HepG2 (cell line): Measurements from ENCODE around the gene OR13D1. TPM values are rescaled to one million over a fixed set of nuclear protein-coding genes. Genes with fewer than 3 reads are reported as not detected.

Experiments used
- ATAC-seq: fragments of 200-7000 bp; cut with Tn5 transposase; 3 replicates; pipeline ENCODE4 v1.9.1; 2020; ENCODE audit warnings: mild to moderate bottlenecking, moderate library complexity
- BruUV-seq: library from RNA; stranded (reverse); fragments of 400-500 nt; replicated peaks from 2 replicates; lab custom pipeline; 2021; lab: Mats Ljungman, UMichigan
- CTCF ChIA-PET: fragments of 300-600 bp; formaldehyde crosslinking; extraction: SDS; loops from one replicate; lab custom pipeline; 2021; ENCODE audit warnings: low total read pairs, inconsistent platforms, low intra/inter-chr PET ratio; lab: Yijun Ruan, JAX
- POLR2A ChIA-PET: fragments of 350-600 bp; sonication (Branson Sonifier 250); formaldehyde crosslinking; loops from one replicate; lab custom pipeline; 2020; ENCODE audit warnings: antibody characterized with exemption, inconsistent platforms; lab: Yijun Ruan, JAX
- DNase-seq: peaks from one replicate; pipeline ENCODE4 v3.0.0-alpha.2; 2015; ENCODE audit warnings: low spot score
- FAIRE-seq: peaks from 3 replicates; lab custom pipeline; 2011; peaks lifted over from hg19 to GRCh38; lab: Jason Lieb, UNC
- H2AFZ ChIP-seq: one replicate; pipeline ENCODE4 v1.6.1; 2011; ENCODE audit warnings: low read length, inconsistent platforms
- H3K27ac ChIP-seq: fragments of 300-600 bp; 3 replicates; pipeline ENCODE4 v1.8.0; 2011; ENCODE audit warnings: mixed run types, mild to moderate bottlenecking, mixed read lengths, low read length, inconsistent platforms; ENCODE audit not compliant: insufficient read depth; ENCODE audit errors: extremely low read length
- H3K27me3 ChIP-seq, 2 experiments: fragments of 200-600 bp in 1 of 2; 2 replicates in 1 of 2; 3 replicates in 1 of 2; pipeline versions ENCODE4 v1.6.0 to v1.8.0; 2011; ENCODE audit warnings: low read length in 2 of 2, mild to moderate bottlenecking in 2 of 2, moderate library complexity in 2 of 2, inconsistent platforms in 1 of 2; ENCODE audit not compliant: insufficient read depth in 2 of 2, control insufficient read depth in 1 of 2
- H3K36me3 ChIP-seq, 2 experiments: fragments of 200-600 bp in 1 of 2; replicated peaks in 1 of 2; 2 replicates in 1 of 2; 3 replicates in 1 of 2; pipeline versions ENCODE4 v1.5.1 to v1.8.0; 2011; ENCODE audit warnings: low read length in 2 of 2, inconsistent platforms in 1 of 2; ENCODE audit not compliant: insufficient read depth in 2 of 2, control insufficient read depth in 1 of 2
- H3K4me1 ChIP-seq: 2 replicates; pipeline ENCODE4 v1.5.1; 2012; ENCODE audit warnings: low read length, inconsistent platforms; ENCODE audit not compliant: insufficient read depth
- H3K4me2 ChIP-seq: 2 replicates; pipeline ENCODE4 v1.6.0; 2011; ENCODE audit warnings: low read depth, low read length, inconsistent platforms
- H3K4me3 ChIP-seq, 3 experiments: fragments of 200-600 bp in 1 of 3; sonication (generic), shearing (Covaris generic) in 1 of 3; replicated peaks in 1 of 3; 2 replicates each; pipeline ENCODE4 v1.5.1; 2011 to 2016; ENCODE audit warnings: low read length in 3 of 3, inconsistent platforms in 2 of 3, low read depth in 2 of 3, mild to moderate bottlenecking in 2 of 3, control low read depth in 1 of 3, mixed read lengths in 1 of 3; ENCODE audit not compliant: insufficient read depth in 1 of 3
- H3K79me2 ChIP-seq: one replicate; pipeline ENCODE4 v1.6.1; 2011; ENCODE audit warnings: low read length, inconsistent platforms; ENCODE audit not compliant: insufficient read depth
- H3K9ac ChIP-seq: 2 replicates; pipeline ENCODE4 v1.6.0; 2011; ENCODE audit warnings: mild to moderate bottlenecking, low read depth, low read length, inconsistent platforms; ENCODE audit not compliant: insufficient read depth
- H3K9me3 ChIP-seq: 2 replicates; pipeline ENCODE4 v1.5.1; 2012; ENCODE audit warnings: mild to moderate bottlenecking, low read length
- H4K20me1 ChIP-seq: 2 replicates; pipeline ENCODE4 v1.6.0; 2011; ENCODE audit warnings: inconsistent platforms, mild to moderate bottlenecking, low read length, moderate library complexity; ENCODE audit not compliant: insufficient read depth
- EP300 ChIP-seq, 3 experiments: sonication (generic) in 1 of 3; formaldehyde crosslinking in 1 of 3; IDR thresholded peaks; 2 replicates each; pipeline versions ENCODE4 v1.5.1 to v1.6.1; 2011 to 2020; ENCODE audit warnings: low read depth in 2 of 3, low read length in 2 of 3, borderline replicate concordance in 1 of 3, improper control_type of control experiment in 1 of 3, mild to moderate bottlenecking in 1 of 3, missing genetic modification reagents in 1 of 3, moderate library complexity in 1 of 3
- HIVEP1 ChIP-seq: sonication (generic); formaldehyde crosslinking; IDR thresholded peaks from 2 replicates; pipeline ENCODE4 v1.4.0; 2020; ENCODE audit warnings: mild to moderate bottlenecking, missing genetic modification reagents
- HNF4A ChIP-seq: sonication (generic); formaldehyde crosslinking; IDR thresholded peaks from 2 replicates; pipeline ENCODE4 v1.4.0; 2020; ENCODE audit warnings: missing genetic modification reagents
- HNRNPK ChIP-seq: fragments of 200-400 bp; formaldehyde crosslinking; IDR thresholded peaks from 2 replicates; pipeline ENCODE4 v1.6.1; 2018; ENCODE audit warnings: low read length, low read depth, moderate library complexity, mild to moderate bottlenecking; ENCODE audit not compliant: poor library complexity, severe bottlenecking
- JUND ChIP-seq: sonication (generic); formaldehyde crosslinking; IDR thresholded peaks from 2 replicates; pipeline ENCODE4 v1.8.0; 2022; ENCODE audit warnings: mild to moderate bottlenecking, missing genetic modification reagents
- KLF15 ChIP-seq: sonication (generic); formaldehyde crosslinking; IDR thresholded peaks from 2 replicates; pipeline ENCODE4 v1.8.1; 2023; ENCODE audit warnings: borderline replicate concordance, mild to moderate bottlenecking, inconsistent platforms, missing genetic modification reagents, mixed read lengths
- SMAD3 ChIP-seq: sonication (generic); formaldehyde crosslinking; IDR thresholded peaks from 2 replicates; pipeline ENCODE4 v1.4.0; 2020; ENCODE audit warnings: missing genetic modification reagents
- SSRP1 ChIP-seq: IDR thresholded peaks from 2 replicates; pipeline ENCODE4 v1.6.1; 2016; ENCODE audit warnings: control low read depth
- ZNF253 ChIP-seq: sonication (generic); formaldehyde crosslinking; IDR thresholded peaks from 2 replicates; pipeline ENCODE4 v1.8.0; 2022; ENCODE audit warnings: mild to moderate bottlenecking, missing genetic modification reagents, borderline replicate concordance
- ZNF256 ChIP-seq: sonication (generic); formaldehyde crosslinking; conservative IDR thresholded peaks from 2 replicates; pipeline ENCODE4 v1.4.0; 2020; ENCODE audit warnings: missing genetic modification reagents
- ZNF337 ChIP-seq: sonication (generic); formaldehyde crosslinking; IDR thresholded peaks from 2 replicates; pipeline ENCODE4 v1.5.1; 2020; ENCODE audit warnings: missing genetic modification reagents, low read depth, mild to moderate bottlenecking, borderline replicate concordance
- ZNF441 ChIP-seq: sonication (generic); formaldehyde crosslinking; IDR thresholded peaks from 2 replicates; pipeline ENCODE4 v1.7.0; 2021; ENCODE audit warnings: missing genetic modification reagents, borderline replicate concordance
- ZNF510 ChIP-seq: sonication (generic); formaldehyde crosslinking; IDR thresholded peaks from 2 replicates; pipeline ENCODE4 v1.4.0; 2020; ENCODE audit warnings: low read depth, mild to moderate bottlenecking, missing genetic modification reagents
- ZNF7 ChIP-seq: IDR thresholded peaks from 2 replicates; pipeline ENCODE4 v1.6.1; 2016; ENCODE audit warnings: missing biosample characterization, missing genetic modification reagents
- WGBS: methylation state at CpG from one replicate; pipeline ENCODE4 v1.1.6; 2017; ENCODE audit warnings: low lambda C conversion rate; 5-methylcytosine and 5-hydroxymethylcytosine counted together
- in situ Hi-C: cut with HindIII; loops from 2 replicates; pipeline ENCODE4 v1.10.0; 2017; ENCODE audit warnings: low pct_unique_long_range_greater_than_20kb; ENCODE audit not compliant: extremely low pct_ligation_motif_present
- intact Hi-C: fragments of 100-400 bp; cut with micrococcal nuclease; formaldehyde crosslinking; loops from one replicate; pipeline ENCODE4 v1.10.0; 2022; ENCODE audit not compliant: unreplicated experiment
- polyA plus RNA-seq, 8 experiments: library from polyadenylated mRNA; depleted of rRNA in 3 of 8; stranded (reverse) in 7 of 8; unstranded in 1 of 8; fragments of >200 nt; fragmentation: Illumina TruSeq in 4 of 8; extraction: Trizol in 4 of 8; gene quantifications; 2 replicates each; pipeline versions ENCODE4 v1.2.1 to v1.2.3, GENCODE V29; 2011 to 2016; ENCODE audit warnings: low read depth in 4 of 8, missing spikeins in 1 of 8, mixed read lengths in 1 of 8; ENCODE audit not compliant: insufficient read depth in 1 of 8
- total RNA-seq, 5 experiments: library from RNA; depleted of rRNA; stranded (reverse); fragments of >200 nt; fragmentation: Illumina TruSeq; extraction: Trizol; gene quantifications; 2 replicates each; pipeline ENCODE4 v1.2.3, GENCODE V29; 2016; ENCODE audit warnings: low read depth in 1 of 5
- TF ChIP-seq, protein P1 (sequence below): sonication (generic); formaldehyde crosslinking; IDR thresholded peaks from 2 replicates; pipeline ENCODE4 v1.4.0; 2020; ENCODE audit warnings: missing genetic modification reagents, borderline replicate concordance

OR13D1 gene
- total and polyA plus RNA-seq, 2 of the 13 experiments (the other 11 are each of a cell fraction or from before 2014, with no cell fraction given) = not detected

DNA sequence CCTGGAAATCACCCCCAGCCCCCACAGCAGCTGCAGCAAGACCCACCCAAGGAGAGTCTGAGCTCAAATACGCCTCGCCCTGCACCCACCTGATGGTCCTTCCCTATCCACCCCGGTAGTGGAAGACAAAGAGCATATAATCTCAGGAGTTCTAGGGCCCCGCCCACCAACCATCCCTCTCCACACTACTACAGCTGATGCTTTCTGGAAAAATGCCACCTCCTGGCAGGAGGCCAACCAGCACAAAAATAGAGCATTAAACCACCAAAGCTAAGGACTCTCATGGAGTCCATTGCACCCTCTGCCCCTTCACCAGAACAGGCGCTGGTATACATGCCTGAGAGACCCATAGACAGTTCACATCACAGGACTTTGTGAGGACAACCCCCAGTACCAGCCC lies 30.7 kb downstream of the OR13D1 start:
- TF ChIP-seq ZNF441 (CRISPR knock-in tag) (no peak), ZNF7 (CRISPR knock-in tag) (no peak), EP300 (IDR thresholded peaks at IDR 0.05; ENCODE audit: low read depth in 2 of 2, low read length in 2 of 2) (no peak), EP300 (CRISPR knock-in tag; IDR thresholded peaks at IDR 0.05; ENCODE audit: borderline replicate concordance) (no peak), JUND (CRISPR knock-in tag) (no peak), ZNF337 (CRISPR knock-in tag) (no peak), ZNF510 (no peak)
- H3K4me3 ChIP-seq = no peak overlapping the region
- H3K9ac ChIP-seq = no peak overlapping the region
- CTCF ChIA-PET = no interaction called here
- in situ Hi-C loops = no loop called here
- WGBS = 54% methylated on average over 4 of the region's 5 CpGs
- no peak overlapping the region for H2AFZ ChIP-seq
- no peaks in the 10 kb centered on the region for H3K9me3 ChIP-seq
- intact Hi-C loops = no loop called here
- BruUV-seq = no TSS peak
- no peak for ATAC-seq
- no peaks in the 10 kb centered on the region for H3K27me3 ChIP-seq
- H3K79me2 ChIP-seq = no peaks in the 10 kb centered on the region
- H3K27ac ChIP-seq = no peak overlapping the region
- POLR2A ChIA-PET = no interaction called here
- H4K20me1 ChIP-seq = no peaks in the 10 kb centered on the region
- DNase-seq = no peak
- no peaks in the 10 kb centered on the region for H3K4me1 ChIP-seq
- no peak for FAIRE-seq
- no peaks in the 10 kb centered on the region for H3K36me3 ChIP-seq
- H3K4me2 ChIP-seq = no peak overlapping the region

- Histone ChIP-seq H3K27ac (no peak overlapping the region), H3K79me2 (no peaks in the 10 kb centered on the region), H4K20me1 (no peaks in the 10 kb centered on the region), H3K4me3 (no peak overlapping the region), H3K36me3 (no peaks in the 10 kb centered on the region), H3K9ac (no peak overlapping the region), H3K9me3 (no peaks in the 10 kb centered on the region), H2AFZ (no peak overlapping the region), H3K4me2 (no peak overlapping the region), H3K27me3 (no peaks in the 10 kb centered on the region), H3K4me1 (no peaks in the 10 kb centered on the region; the same call in 1 of the 2 replicates)
- no peak for ATAC-seq
- in situ Hi-C loops = no loop called here
- WGBS = 41% methylated on average over 3 of the region's 3 CpGs
- POLR2A ChIA-PET = no interaction called here
- no TSS peak for BruUV-seq
- CTCF ChIA-PET = no interaction called here
- FAIRE-seq = no peak
- DNase-seq = no peak
- intact Hi-C loops = no loop called here
- TF ChIP-seq HNRNPK (no peak), ZNF256 (CRISPR knock-in tag) (no peak), ZNF253 (CRISPR knock-in tag) (no peak), HIVEP1 (CRISPR knock-in tag) (no peak), SSRP1 (CRISPR knock-in tag) (no peak), SMAD3 (CRISPR knock-in tag) (no peak), HNF4A (CRISPR knock-in tag) (no peak), KLF15 (CRISPR knock-in tag) (no peak)
- TF ChIP-seq, protein P1, sequence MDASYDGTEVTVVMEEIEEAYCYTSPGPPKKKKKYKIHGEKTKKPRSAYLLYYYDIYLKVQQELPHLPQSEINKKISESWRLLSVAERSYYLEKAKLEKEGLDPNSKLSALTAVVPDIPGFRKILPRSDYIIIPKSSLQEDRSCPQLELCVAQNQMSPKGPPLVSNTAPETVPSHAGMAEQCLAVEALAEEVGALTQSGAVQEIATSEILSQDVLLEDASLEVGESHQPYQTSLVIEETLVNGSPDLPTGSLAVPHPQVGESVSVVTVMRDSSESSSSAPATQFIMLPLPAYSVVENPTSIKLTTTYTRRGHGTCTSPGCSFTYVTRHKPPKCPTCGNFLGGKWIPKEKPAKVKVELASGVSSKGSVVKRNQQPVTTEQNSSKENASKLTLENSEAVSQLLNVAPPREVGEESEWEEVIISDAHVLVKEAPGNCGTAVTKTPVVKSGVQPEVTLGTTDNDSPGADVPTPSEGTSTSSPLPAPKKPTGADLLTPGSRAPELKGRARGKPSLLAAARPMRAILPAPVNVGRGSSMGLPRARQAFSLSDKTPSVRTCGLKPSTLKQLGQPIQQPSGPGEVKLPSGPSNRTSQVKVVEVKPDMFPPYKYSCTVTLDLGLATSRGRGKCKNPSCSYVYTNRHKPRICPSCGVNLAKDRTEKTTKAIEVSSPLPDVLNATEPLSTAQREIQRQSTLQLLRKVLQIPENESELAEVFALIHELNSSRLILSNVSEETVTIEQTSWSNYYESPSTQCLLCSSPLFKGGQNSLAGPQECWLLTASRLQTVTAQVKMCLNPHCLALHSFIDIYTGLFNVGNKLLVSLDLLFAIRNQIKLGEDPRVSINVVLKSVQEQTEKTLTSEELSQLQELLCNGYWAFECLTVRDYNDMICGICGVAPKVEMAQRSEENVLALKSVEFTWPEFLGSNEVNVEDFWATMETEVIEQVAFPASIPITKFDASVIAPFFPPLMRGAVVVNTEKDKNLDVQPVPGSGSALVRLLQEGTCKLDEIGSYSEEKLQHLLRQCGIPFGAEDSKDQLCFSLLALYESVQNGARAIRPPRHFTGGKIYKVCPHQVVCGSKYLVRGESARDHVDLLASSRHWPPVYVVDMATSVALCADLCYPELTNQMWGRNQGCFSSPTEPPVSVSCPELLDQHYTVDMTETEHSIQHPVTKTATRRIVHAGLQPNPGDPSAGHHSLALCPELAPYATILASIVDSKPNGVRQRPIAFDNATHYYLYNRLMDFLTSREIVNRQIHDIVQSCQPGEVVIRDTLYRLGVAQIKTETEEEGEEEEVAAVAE (CRISPR knock-in tag) = no peak
Observed at GRCh38 chr9:104738452-104738851, 44.1 kb downstream of the OR13D1 start.
